ENCODE results near the gene ARL8B.

DNA sequence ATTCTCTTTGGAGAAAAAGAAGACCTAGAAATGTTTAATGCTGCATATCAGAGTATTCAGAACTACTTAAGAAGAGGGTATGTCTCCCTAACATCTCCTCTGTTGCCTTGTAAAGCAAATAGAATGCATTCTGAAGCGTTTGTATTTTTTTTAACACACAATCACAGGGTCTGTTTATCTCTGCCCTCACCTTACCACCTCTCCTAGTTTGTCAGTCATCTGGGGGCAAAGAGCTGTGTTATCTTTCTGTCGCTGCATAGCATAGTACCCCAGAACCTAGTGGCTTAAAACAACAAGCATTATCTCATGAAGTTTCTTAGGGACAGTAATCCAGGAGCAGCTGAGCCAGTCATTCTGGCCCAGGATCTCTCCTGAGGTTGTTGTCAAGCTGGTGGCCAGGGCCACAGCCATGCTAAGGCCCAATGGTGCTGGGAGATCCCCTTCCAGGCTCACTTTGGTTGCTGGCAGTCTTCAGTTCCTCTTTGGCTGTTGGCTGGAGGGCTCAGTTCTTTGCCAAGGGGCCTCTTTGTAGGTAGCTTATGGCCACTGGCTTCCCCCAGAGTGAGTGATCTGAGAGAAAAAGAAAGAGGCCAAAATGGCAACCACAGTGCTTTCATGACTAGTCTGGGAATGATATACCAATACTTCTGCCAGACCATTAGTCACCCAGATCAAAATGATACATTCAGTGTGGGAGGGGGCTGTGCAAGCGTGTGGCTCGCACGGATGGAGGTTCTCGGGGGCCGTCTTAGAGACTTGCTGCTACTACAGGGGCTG lies 83.3 kb downstream of the ARL8B start:
- TF ChIP-seq CTCF (IDR thresholded peaks at IDR 0.05) (no peak), POLR2A (IDR thresholded peaks at IDR 0.05) (no peak), EP300 (IDR thresholded peaks at IDR 0.05) (no peak), POLR2AphosphoS5 (IDR thresholded peaks at IDR 0.05) (no peak)

All from upper lobe of left lung (tissue), 4 donors.